LNCaP clone FGC (cell line): ENCODE results near the gene SYTL3.

Source experiments
- DNase-seq: peaks from one replicate; pipeline ENCODE4 v3.0.0-alpha.2; 2011; ENCODE audit warnings: low read depth
- H3K4me3 ChIP-seq: 2 replicates; pipeline ENCODE4 v1.5.1; 2011; ENCODE audit warnings: mild to moderate bottlenecking, low read depth, low read length, control low read depth
- TF ChIP-seq, protein P1 (sequence below): IDR thresholded peaks from 2 replicates; pipeline ENCODE4 v1.5.1; 2012; ENCODE audit warnings: mild to moderate bottlenecking; ENCODE audit not compliant: control insufficient read depth, insufficient read depth; ENCODE audit errors: extremely low read depth

Gene SYTL3

DNA sequence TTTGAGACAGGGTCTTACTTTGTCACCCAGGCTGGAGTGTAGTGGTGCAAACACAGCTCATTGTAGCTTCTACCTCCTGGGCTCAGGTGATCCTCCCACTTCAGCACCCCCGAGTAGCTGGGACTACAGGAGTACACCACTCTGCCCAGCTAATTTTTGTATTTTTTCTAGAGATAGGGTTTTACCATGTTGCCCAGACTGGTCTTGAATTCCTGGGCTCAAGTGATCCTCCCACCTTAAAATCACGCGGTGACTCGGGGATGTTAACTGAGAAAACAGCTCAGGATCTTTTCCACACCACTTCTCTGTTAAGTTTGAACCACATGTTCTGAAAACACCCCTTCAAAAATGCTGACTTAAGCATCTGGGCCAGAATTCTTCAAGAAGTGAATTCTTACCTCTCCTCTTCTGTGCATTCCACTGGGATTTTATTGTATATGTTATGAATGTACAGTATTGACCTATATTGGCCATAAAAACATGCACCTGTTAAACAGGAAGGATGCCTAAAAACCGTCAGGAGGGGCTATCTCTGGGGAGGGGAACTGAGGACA lies 72.4 kb downstream of the SYTL3 start:
- H3K4me3 ChIP-seq: no peak overlapping the region
- TF ChIP-seq, protein P1, sequence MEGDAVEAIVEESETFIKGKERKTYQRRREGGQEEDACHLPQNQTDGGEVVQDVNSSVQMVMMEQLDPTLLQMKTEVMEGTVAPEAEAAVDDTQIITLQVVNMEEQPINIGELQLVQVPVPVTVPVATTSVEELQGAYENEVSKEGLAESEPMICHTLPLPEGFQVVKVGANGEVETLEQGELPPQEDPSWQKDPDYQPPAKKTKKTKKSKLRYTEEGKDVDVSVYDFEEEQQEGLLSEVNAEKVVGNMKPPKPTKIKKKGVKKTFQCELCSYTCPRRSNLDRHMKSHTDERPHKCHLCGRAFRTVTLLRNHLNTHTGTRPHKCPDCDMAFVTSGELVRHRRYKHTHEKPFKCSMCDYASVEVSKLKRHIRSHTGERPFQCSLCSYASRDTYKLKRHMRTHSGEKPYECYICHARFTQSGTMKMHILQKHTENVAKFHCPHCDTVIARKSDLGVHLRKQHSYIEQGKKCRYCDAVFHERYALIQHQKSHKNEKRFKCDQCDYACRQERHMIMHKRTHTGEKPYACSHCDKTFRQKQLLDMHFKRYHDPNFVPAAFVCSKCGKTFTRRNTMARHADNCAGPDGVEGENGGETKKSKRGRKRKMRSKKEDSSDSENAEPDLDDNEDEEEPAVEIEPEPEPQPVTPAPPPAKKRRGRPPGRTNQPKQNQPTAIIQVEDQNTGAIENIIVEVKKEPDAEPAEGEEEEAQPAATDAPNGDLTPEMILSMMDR: no peak
- no peak for DNase-seq

GRCh38 chr6:158725704-158726103 lies 75.8 kb downstream of the SYTL3 start:
- H3K4me3 ChIP-seq: no peak overlapping the region
- TF ChIP-seq, protein P1: no peak
- DNase-seq: no peak

- no peak for DNase-seq
- TF ChIP-seq, protein P1: no peak
- H3K4me3 ChIP-seq: no peak overlapping the region
These were observed 80.2 kb downstream of the SYTL3 start for GRCh38 chr6:158729906-158730540.

DNA sequence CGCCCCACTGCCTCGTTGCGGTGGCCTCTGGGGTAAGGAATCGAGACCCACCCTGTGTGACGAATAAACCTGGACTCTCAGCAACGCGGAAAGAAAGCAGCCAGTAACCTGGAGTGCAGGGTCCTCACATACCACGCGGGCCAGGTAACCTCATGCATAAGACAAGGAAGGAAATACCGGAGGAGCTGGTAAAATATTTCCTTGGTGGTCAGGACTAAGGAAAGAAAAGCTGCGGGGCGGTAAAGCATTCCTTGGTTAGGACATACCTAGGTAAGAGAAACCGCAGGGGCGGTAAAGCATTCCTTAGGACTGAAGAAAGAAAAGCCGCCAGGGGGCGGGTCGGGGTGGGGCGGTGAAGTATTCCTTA lies 80.7 kb downstream of the SYTL3 start:
- DNase-seq: no peak
- H3K4me3 ChIP-seq: no peak overlapping the region
- TF ChIP-seq, protein P1: no peak

- TF ChIP-seq, protein P1: no peak
- no peak for DNase-seq
- H3K4me3 ChIP-seq: no peak overlapping the region
These were observed 85.2 kb downstream of the SYTL3 start for GRCh38 chr6:158735009-158735408.

DNA sequence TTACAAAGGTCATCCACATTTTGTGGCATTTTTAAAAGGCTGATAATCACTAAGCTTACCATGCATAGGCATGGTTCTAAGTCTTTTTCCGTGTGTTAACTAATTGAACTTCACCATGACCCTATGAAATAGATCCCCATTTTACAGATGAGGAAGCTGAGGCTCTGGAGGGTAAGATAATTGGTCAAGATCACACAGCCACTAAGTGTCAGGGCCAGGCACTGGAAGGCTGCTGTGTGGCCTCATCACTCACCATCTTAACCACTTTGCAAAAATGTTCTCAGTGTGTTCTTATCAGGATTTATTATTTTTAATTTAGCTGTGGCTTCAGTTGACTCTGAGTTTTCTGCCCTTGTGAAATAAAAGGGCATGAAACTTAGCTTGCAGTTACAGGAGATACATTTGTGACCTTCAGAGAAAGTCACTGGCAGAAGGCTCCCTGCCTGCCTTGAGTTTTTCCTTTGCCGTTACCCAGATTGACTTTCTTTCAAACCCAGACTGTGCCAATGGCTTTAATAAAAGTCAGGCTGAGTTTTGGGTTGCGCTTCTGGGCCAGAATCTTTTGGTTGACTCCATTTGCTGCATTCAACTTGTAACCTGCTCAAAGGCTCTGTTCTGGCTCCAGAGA lies 87.3 kb downstream of the SYTL3 start:
- no peak for DNase-seq
- TF ChIP-seq, protein P1: no peak
- no peak overlapping the region for H3K4me3 ChIP-seq
